HG02571 (cell line): Measurements from ENCODE around the gene SLC25A38.
"Not testable (repeated sequence)": the region's sequence is repeated elsewhere in the genome, so short reads cannot be mapped to it uniquely, and the experiment has no call there.

ENCODE experiments used
- ATAC-seq: cut with Tn5 transposase; IDR thresholded peaks from one replicate; pipeline ENCODE4 v1.9.1; 2021; ENCODE audit warnings: mild to moderate bottlenecking, moderate library complexity; ENCODE audit not compliant: unreplicated experiment

Gene SLC25A38, protein sequence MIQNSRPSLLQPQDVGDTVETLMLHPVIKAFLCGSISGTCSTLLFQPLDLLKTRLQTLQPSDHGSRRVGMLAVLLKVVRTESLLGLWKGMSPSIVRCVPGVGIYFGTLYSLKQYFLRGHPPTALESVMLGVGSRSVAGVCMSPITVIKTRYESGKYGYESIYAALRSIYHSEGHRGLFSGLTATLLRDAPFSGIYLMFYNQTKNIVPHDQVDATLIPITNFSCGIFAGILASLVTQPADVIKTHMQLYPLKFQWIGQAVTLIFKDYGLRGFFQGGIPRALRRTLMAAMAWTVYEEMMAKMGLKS

GRCh38 chr3:39383045-39383880, at the start of gene SLC25A38:
Gene SLC25A38, plus strand, starts transcription at chr3:39383370. Its CDS starts 355 bp downstream, at chr3:39383725.
- peak; percentile 65 for ATAC-seq

DNA sequence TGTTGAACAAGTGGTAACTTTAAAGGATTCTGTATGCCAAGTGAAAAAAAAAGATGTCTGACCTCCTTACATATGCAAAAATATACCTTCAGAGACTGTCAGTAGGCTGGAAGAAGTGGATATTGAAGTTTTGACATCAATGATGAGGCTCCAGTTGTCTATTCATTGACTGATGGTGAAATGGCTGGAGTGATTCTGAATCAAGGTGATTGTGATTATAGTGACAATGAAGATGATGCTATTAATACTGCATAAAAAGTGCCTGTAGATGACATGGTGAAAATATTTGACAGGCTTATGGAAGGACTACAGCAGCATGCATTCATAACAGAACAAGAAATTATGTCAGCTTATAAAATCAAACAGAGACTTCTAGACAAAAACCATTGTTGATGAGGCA, 49.6 kb upstream of the SLC25A38 start:
- no peak for ATAC-seq

GRCh38 chr3:39334205-39334604, 49.0 kb upstream of the SLC25A38 start:
- no peak for ATAC-seq

DNA sequence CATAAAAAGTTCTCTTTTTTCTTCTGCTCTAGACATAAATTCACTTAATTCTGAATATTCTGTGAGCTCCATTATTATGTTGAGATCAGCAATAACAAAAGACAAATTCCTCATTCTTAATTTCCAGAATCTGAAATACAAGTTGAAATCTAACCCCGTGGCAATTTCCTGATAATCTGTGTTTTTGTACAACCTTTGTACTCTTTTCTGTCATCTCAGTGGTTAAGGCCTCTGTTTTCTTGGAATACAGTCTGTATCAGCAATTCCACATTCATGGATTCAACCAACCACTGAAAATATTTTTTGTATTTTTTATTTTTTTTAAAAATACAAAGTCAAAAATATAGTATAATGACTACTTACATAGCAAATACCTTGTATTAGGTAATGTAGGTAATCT, 45.0 kb upstream of the SLC25A38 start:
- ATAC-seq, result no peak

- no peak for ATAC-seq
Measured at GRCh38 chr3:39339086-39339485, 44.1 kb upstream of the SLC25A38 start.

GRCh38 chr3:39343076-39343717, 40.0 kb upstream of the SLC25A38 start:
- no peak for ATAC-seq

DNA sequence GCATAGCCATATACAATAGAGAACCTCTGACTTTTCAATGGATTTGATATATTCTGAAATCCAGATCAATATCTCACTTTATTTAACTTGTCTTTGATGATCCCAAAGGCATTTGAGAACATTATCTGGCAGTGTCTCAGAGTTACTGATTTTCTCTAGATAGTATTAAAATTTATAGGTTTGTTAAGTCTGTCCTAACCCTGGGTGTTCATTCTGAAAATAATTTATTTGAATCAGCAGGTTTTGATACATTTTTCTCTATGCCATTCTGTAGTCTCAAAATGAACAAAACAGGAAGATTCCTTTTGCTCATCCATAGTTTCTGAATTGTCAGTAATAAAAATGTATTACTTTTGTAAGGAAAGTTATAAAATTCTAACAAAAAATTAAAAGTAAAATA, 39.4 kb upstream of the SLC25A38 start:
- ATAC-seq, result no peak

- no peak for ATAC-seq
Measured at GRCh38 chr3:39344746-39345344, 38.3 kb upstream of the SLC25A38 start.

DNA sequence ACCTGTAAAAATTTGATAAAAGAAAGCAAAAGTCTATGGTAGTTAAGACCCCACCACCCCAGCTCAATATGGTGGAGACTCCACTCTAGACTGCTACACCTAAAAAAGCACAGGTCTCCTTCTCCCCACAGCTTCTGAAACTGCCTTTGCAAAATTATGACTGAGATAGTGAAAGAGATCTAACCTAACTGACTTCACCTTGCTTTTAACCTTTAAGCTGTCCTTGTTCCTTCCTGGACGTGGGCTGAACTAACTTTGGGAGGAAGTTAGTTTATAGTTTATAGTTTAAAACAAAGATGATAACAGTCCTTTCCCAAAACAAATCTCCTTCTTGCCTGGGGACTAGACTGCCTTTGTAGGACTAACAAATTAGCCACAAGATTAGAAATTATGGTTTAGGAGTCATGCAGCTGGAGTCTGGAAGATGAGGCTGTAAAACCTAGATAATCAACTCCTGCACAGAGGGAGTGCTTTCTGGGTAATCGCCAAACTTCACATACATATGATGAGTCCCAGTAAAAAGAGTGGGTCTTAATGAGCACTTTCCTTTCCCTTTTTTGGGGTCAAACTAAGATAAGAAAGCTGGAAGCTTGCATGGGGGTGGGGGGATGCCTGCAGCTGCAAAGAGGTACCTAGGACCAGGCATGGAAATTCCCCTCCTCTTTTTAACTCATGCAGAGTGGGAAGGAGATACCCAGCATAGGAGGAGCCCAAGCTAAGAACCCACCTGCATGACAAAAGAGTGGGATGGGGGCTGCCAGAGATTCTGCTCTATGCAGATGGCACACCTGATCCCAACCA, 36.2 kb upstream of the SLC25A38 start:
- peak; percentile 79 for ATAC-seq

DNA sequence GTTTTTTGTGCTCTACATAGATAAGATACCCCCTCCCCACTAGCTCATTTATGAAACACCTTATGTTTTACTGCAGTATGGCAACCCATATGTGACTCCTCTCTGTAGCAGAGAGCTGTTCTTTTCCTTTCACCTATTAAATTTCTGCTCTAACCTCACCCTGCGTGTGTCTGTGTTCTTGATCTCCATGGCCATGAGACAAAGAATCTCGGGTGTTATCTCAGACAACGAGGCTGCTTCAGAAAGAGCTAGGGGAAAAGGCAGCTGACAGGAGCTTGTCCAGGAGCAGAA, 35.6 kb upstream of the SLC25A38 start:
- no peak for ATAC-seq

- ATAC-seq, result no peak
Measured at GRCh38 chr3:39349080-39349479, 34.1 kb upstream of the SLC25A38 start.

GRCh38 chr3:39350714-39351113, 32.5 kb upstream of the SLC25A38 start:
- ATAC-seq, result no peak

DNA sequence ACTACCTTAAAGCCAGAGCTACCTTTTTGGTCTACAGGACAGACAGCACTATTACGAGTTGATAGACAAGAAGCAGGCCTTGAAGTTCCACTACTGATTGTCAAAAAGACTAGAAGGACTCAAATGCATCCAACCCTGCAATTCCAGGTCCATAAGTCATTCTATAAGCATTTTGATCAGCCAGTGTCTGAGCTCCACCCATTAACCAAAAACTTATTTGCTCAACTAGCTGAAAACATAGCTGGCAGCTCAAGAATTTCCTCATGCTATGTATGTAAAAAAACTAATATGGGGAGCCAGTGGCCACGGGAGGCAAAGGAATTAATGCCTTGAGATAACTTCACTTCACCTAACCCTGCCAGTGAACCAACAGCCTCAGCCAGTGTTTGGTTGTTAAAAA, 32.0 kb upstream of the SLC25A38 start:
- ATAC-seq, result not testable (repeated sequence)

- not testable (repeated sequence) for ATAC-seq
Measured at GRCh38 chr3:39353168-39353927, 29.8 kb upstream of the SLC25A38 start.

DNA sequence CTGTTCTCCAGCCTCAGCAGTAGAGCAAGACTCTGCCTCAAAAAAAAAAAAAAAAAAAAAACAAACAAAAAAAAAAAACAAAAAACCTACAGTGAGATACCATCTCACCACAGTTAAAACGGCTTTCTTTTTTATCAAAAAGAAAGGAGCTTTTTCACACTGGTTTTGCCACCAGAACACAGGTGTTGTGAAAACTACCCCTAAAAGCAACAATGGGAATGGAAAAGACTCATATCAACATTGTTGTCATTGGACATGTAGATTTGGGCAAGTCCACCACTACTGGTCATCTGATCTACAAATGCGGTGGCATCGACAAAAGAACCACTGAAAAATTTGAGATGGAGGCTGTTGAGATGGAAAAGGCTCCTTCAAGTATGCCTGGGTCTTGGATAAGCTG, 24.8 kb upstream of the SLC25A38 start:
- no peak for ATAC-seq

DNA sequence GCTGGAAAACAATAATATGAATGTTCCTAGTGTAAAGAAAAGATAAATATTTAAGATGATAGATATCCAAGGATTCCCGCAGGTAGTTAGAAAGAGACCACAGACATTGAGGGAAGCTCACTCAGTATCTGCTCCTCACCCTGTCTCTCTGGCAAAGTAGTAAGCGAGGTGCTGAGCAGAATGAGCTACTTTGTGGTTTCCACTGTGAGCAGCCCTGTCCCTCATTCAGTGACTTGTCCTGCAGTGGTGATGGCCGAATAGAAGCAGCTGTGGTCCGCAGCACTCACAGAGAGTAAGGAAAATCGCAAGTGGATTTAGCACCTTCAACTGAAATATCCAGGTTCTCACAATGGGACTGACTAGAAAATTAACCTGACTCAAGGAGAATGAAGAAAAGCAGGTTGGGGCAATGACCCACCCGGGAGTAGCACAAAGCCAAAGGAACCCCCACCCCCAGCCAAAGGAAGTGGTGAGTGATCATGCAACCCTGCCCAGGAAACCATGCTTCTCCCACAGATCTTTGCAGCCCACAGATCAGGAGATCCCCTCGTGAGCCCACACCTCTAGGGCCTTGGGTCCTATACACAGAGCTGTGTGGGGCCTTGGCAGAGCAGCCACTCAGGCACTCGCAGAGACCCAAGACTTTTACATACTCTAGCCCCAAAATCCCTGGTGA, 21.8 kb upstream of the SLC25A38 start:
- peak; percentile 68 for ATAC-seq

- ATAC-seq, result no peak
Measured at GRCh38 chr3:39362192-39362591, 21.0 kb upstream of the SLC25A38 start.

- ATAC-seq, result no peak
Measured at GRCh38 chr3:39362812-39363211, 20.4 kb upstream of the SLC25A38 start.

DNA sequence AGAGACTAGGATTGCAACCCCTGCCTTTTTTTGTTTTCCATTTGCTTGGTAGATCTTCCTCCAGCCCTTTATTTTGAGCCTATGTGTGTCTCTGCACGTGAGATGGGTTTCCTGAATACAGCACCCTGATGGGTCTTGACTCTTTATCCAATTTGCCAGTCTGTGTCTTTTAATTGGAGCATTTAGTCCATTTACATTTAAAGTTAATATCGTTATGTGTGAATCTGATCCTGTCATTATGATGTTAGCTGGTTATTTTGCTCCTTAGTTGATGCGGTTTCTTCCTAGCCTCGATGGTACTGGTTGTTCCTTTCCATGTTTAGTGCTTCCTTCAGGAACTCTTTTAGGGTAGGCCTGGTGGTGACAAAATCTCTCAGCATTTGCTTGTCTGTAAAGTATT, 12.7 kb upstream of the SLC25A38 start:
- not testable (repeated sequence) for ATAC-seq
